LNCaP clone FGC (cell line): Measurements from ENCODE around the gene MTARC1.
A peak's percentile ranks its signal among the peaks of the same experiment; 100 is the strongest.

ENCODE experiments used
- DNase-seq: peaks from one replicate; pipeline ENCODE4 v3.0.0-alpha.2; 2011; ENCODE audit warnings: low read depth
- H3K4me3 ChIP-seq: 2 replicates; pipeline ENCODE4 v1.5.1; 2011; ENCODE audit warnings: mild to moderate bottlenecking, low read depth, low read length, control low read depth
- CTCF ChIP-seq: IDR thresholded peaks from 2 replicates; pipeline ENCODE4 v1.5.1; 2012; ENCODE audit warnings: mild to moderate bottlenecking; ENCODE audit not compliant: control insufficient read depth, insufficient read depth; ENCODE audit errors: extremely low read depth

MTARC1 gene

GRCh38 chr1:220748089-220748934, 38.4 kb upstream of the MTARC1 start, which contains the start of gene MTARC2:
Gene MTARC2, plus strand, starts transcription at chr1:220748322. Its CDS starts 210 bp downstream, at chr1:220748532.
- DNase-seq: peak; percentile 95
- peak within 1 kb of the TSS; percentile 63 for H3K4me3 ChIP-seq
- TF ChIP-seq CTCF: peak; percentile 0; the same call in 1 of the 2 replicates

GRCh38 chr1:220748936-220749335, 37.8 kb upstream of the MTARC1 start:
- no peak for DNase-seq
- TF ChIP-seq CTCF: no peak
- peak overlapping the region; percentile 63 for H3K4me3 ChIP-seq

- no peak overlapping the region for H3K4me3 ChIP-seq
- DNase-seq: no peak
- no peak for TF ChIP-seq CTCF
Observed at GRCh38 chr1:220750131-220750515, 36.6 kb upstream of the MTARC1 start.

GRCh38 chr1:220751111-220751510, 35.6 kb upstream of the MTARC1 start:
- no peak for DNase-seq
- no peak for TF ChIP-seq CTCF
- no peak overlapping the region for H3K4me3 ChIP-seq

- DNase-seq: no peak
- no peak overlapping the region for H3K4me3 ChIP-seq
- no peak for TF ChIP-seq CTCF
Observed at GRCh38 chr1:220754212-220754917, 32.3 kb upstream of the MTARC1 start.

GRCh38 chr1:220754918-220755295, 31.8 kb upstream of the MTARC1 start:
- no peak for DNase-seq
- no peak overlapping the region for H3K4me3 ChIP-seq
- no peak for TF ChIP-seq CTCF
